ENCODE results near the gene LRRC4C.

GRCh38 chr11:40425168-40425567 is 1034.3 kb downstream of the LRRC4C start:
- TF ChIP-seq CTCF (IDR thresholded peaks at IDR 0.05): no peak
- no peak for TF ChIP-seq JUN (CRISPR knock-in tag; IDR thresholded peaks at IDR 0.05)
- TF ChIP-seq SMAD3 (CRISPR knock-in tag; IDR thresholded peaks at IDR 0.05; ENCODE audit: borderline replicate concordance): no peak
